ENCODE results near the gene ARHGEF12.
A peak's percentile ranks its signal among the peaks of the same experiment; 100 is the strongest.

The ARHGEF12 gene

DNA sequence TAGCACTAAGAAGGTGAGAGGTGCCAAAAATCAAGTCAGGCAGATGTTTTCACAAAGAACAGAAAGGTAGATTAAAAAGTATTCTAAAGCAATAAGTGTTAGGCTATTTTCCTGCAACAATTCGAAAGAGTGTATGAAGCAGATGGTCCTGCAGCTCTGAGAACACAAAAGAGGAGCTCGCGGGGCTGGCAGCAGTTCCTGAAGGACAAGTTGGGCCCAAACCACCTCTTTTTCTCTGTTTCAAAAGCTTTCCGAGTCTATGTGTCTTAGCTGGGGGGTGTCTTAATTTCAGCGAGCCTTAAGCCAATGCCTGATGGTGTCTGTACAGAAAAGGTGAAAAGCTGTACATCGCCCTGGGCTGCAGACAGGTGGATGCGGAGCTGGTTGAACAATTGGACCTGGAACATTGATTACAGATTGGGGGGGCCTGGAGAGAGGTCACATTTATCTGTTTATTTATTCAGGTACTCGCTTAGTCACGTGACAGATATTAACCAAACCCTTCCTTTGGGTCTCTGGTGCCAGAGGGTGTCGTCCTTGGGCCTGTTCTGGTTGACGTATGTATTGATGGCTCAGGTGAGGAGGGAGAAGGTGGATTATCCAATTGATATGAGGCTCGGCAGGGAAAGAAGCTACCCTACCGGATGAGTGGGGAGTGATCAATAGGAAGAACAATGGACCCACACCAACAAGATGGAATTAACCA is 200.0 kb downstream of the ARHGEF12 start:
- H3K36me3 ChIP-seq, result no peaks in the 10 kb centered on the region
- H3K9me3 ChIP-seq (replicated peaks in 1 of 11), result peaks cover 0 to 2% (median under 1%) of the 10 kb centered on the region in 11 experiments; a peak in 9 of 22 replicates
- no peak overlapping the region for H3K27ac ChIP-seq
- no peak for TF ChIP-seq Cebpa-rat (IDR thresholded peaks at IDR 0.05)
- no peak overlapping the region for H3K4me2 ChIP-seq
- no peak overlapping the region for H3K9ac ChIP-seq
- H4K20me1 ChIP-seq, result no peaks in the 10 kb centered on the region
- H3K27me3 ChIP-seq, result no peaks in the 10 kb centered on the region
- H3K4me3 ChIP-seq, result no peak overlapping the region
- no peaks in the 10 kb centered on the region; a peak in 1 of 20 replicates for H3K4me1 ChIP-seq

DNA sequence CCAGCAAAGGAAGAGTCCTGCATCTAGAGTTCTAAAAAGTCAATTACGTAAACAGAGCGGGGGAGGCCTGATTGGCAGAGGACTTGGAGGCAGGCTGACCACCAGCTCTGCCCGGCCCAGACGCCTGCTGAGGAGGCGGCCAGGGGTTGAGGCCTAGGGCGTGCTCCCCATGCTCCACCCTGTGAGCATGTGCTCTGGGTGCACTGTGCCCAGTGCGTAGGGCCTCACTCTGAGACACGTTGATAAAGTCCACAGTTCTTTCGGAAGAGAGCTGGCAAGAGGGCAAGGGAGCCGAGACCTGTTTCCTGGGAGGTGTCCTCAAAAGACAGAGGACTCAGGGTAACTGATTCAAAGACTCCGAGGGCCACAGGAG is 200.6 kb downstream of the ARHGEF12 start:
- no peak overlapping the region for H3K27ac ChIP-seq
- no peak overlapping the region for H3K4me2 ChIP-seq
- H3K9ac ChIP-seq, result no peak overlapping the region
- no peak for TF ChIP-seq Cebpa-rat (IDR thresholded peaks at IDR 0.05)
- no peaks in the 10 kb centered on the region; a peak in 1 of 20 replicates for H3K4me1 ChIP-seq
- no peak overlapping the region for H3K4me3 ChIP-seq
- no peaks in the 10 kb centered on the region for H3K36me3 ChIP-seq
- H3K9me3 ChIP-seq (replicated peaks in 1 of 11), result peaks cover 5 to 7% (median 6%) of the 10 kb centered on the region in 11 experiments; a peak in 21 of 22 replicates
- no peaks in the 10 kb centered on the region for H3K27me3 ChIP-seq
- no peaks in the 10 kb centered on the region for H4K20me1 ChIP-seq

DNA sequence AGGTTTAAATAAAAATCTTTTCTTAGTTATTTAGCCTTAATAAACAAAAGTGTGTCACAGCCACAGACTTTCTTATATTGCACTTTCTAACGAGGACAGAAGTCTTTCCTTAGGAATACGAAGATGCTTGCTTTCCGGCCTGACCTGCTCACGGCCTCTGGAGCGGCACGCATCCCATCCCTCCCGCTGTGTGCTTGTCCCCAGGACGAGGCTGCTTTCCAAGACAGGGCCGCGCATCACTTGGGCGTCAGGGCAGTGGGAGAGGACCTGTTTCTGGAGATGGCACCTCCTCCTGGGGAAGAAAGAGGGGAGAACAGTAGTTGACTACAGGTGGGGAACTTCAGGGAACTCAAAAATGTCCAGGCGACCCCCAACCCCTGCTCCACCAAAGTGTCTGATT is 201.8 kb downstream of the ARHGEF12 start:
- Histone ChIP-seq H3K9ac (no peak overlapping the region), H3K4me3 (no peak overlapping the region), H3K9me3 (replicated peaks in 1 of 11) (peaks cover 8 to 13% (median 10%) of the 10 kb centered on the region in 11 experiments; a peak in 21 of 22 replicates), H4K20me1 (no peaks in the 10 kb centered on the region), H3K27me3 (no peaks in the 10 kb centered on the region), H3K36me3 (no peaks in the 10 kb centered on the region), H3K27ac (no peak overlapping the region), H3K4me1 (no peaks in the 10 kb centered on the region; a peak in 1 of 20 replicates), H3K4me2 (no peak overlapping the region)
- no peak for TF ChIP-seq Cebpa-rat (IDR thresholded peaks at IDR 0.05)

DNA sequence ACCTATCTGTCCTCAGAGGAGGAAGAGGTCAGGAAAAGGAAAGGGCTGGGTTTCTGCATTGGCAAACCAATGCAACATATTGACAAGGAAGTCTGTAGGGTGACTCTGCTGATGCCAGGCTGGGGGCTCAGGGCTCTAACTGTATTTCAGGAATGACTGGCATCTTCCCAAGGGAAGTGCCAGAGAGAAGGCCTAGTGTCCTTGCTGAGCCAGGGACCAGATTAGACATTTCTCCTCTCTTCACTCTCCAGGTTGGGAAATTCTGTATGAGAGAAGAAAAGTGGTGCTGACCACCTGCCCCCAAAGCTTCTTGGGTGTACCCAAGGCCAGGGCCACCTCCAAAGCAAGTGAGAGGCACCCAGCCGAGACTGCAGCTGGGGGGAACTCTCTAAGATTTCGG is 202.5 kb downstream of the ARHGEF12 start:
- no peak for TF ChIP-seq Cebpa-rat (IDR thresholded peaks at IDR 0.05)
- no peaks in the 10 kb centered on the region; a peak in 1 of 20 replicates for H3K4me1 ChIP-seq

More for the DNA sequence above, 202.5 kb downstream of the ARHGEF12 start:
- Histone ChIP-seq H3K9me3 (replicated peaks in 1 of 11) (peaks cover 8 to 13% (median 10%) of the 10 kb centered on the region in 11 experiments; a peak in 21 of 22 replicates), H3K9ac (no peak overlapping the region), H3K36me3 (no peaks in the 10 kb centered on the region), H4K20me1 (no peaks in the 10 kb centered on the region), H3K4me3 (no peak overlapping the region), H3K4me2 (peak overlapping the region in 1 of 11 experiments; percentile 21; a peak in 1 of 22 replicates), H3K27me3 (no peaks in the 10 kb centered on the region), H3K27ac (no peak overlapping the region)
